Loucy (cell line): ENCODE measurements around the gene SCAND1.
"Not testable (repeated sequence)": the region's sequence is repeated elsewhere in the genome, so short reads cannot be mapped to it uniquely, and the experiment has no call there.

Experiments used
- H2AFZ ChIP-seq: fragments of 200-600 bp; sonication (generic); 2 replicates; pipeline ENCODE4 v1.6.0; 2016; ENCODE audit warnings: antibody characterized with exemption, mild to moderate bottlenecking, low read length, moderate library complexity
- H3F3A ChIP-seq: fragments of 200-600 bp; 2 replicates; pipeline ENCODE4 v1.6.0; 2016; ENCODE audit warnings: antibody characterized with exemption, low read depth, mild to moderate bottlenecking
- H3K27me3 ChIP-seq: fragments of 200-600 bp; sonication (generic); 2 replicates; pipeline ENCODE4 v1.6.1; 2014; ENCODE audit warnings: low read length, mild to moderate bottlenecking; ENCODE audit not compliant: insufficient read depth, poor library complexity, severe bottlenecking
- H3K36me3 ChIP-seq: fragments of 200-600 bp; sonication (generic); 2 replicates; pipeline ENCODE4 v1.6.1; 2016; ENCODE audit warnings: low read length; ENCODE audit not compliant: insufficient read depth
- H3K4me1 ChIP-seq: fragments of 200-600 bp; sonication (generic); 2 replicates; pipeline ENCODE4 v1.5.1; 2014; ENCODE audit warnings: low read length, mild to moderate bottlenecking; ENCODE audit not compliant: insufficient read depth, poor library complexity, severe bottlenecking
- H3K4me2 ChIP-seq: fragments of 200-600 bp; sonication (generic); 2 replicates; pipeline ENCODE4 v1.6.0; 2014; ENCODE audit warnings: antibody characterized with exemption, low read length, low read depth, mild to moderate bottlenecking; ENCODE audit not compliant: poor library complexity, severe bottlenecking
- H3K4me3 ChIP-seq: fragments of 200-600 bp; sonication (generic); 2 replicates; pipeline ENCODE4 v1.5.1; 2014; ENCODE audit warnings: low read length, mild to moderate bottlenecking, mixed read lengths; ENCODE audit not compliant: poor library complexity, severe bottlenecking
- H3K79me2 ChIP-seq: fragments of 200-600 bp; sonication (generic); 2 replicates; pipeline ENCODE4 v1.6.1; 2014; ENCODE audit warnings: low read length; ENCODE audit not compliant: insufficient read depth
- H3K9ac ChIP-seq: fragments of 200-600 bp; sonication (generic); 2 replicates; pipeline ENCODE4 v1.6.0; 2014; ENCODE audit warnings: mild to moderate bottlenecking, low read depth, low read length, moderate library complexity; ENCODE audit not compliant: poor library complexity, severe bottlenecking
- H3K9me2 ChIP-seq: fragments of 200-600 bp; sonication (generic); replicated peaks from 2 replicates; pipeline ENCODE4 v1.6.1; 2016; ENCODE audit warnings: low read depth, low read length, mixed read lengths
- H3K9me3 ChIP-seq: fragments of 200-600 bp; sonication (generic); 2 replicates; pipeline ENCODE4 v1.6.1; 2014; ENCODE audit warnings: mild to moderate bottlenecking, antibody characterized with exemption, low read length, low read depth; ENCODE audit not compliant: insufficient read depth
- H4K20me1 ChIP-seq: fragments of 200-600 bp; sonication (generic); 2 replicates; pipeline ENCODE4 v1.6.0; 2014; ENCODE audit warnings: antibody characterized with exemption, low read length, mild to moderate bottlenecking; ENCODE audit not compliant: insufficient read depth, poor library complexity, severe bottlenecking
- EZH2phosphoT487 ChIP-seq: fragments of 200-600 bp; IDR thresholded peaks from 2 replicates; pipeline ENCODE4 v1.6.1; 2018; ENCODE audit warnings: antibody characterized with exemption, mild to moderate bottlenecking, moderate library complexity, borderline replicate concordance
- TF ChIP-seq, protein P1 (sequence below): fragments of 200-600 bp; sonication (generic); conservative IDR thresholded peaks from 2 replicates; pipeline ENCODE4 v1.5.1; 2014; ENCODE audit warnings: mild to moderate bottlenecking, antibody characterized with exemption, low read length

The SCAND1 gene

DNA sequence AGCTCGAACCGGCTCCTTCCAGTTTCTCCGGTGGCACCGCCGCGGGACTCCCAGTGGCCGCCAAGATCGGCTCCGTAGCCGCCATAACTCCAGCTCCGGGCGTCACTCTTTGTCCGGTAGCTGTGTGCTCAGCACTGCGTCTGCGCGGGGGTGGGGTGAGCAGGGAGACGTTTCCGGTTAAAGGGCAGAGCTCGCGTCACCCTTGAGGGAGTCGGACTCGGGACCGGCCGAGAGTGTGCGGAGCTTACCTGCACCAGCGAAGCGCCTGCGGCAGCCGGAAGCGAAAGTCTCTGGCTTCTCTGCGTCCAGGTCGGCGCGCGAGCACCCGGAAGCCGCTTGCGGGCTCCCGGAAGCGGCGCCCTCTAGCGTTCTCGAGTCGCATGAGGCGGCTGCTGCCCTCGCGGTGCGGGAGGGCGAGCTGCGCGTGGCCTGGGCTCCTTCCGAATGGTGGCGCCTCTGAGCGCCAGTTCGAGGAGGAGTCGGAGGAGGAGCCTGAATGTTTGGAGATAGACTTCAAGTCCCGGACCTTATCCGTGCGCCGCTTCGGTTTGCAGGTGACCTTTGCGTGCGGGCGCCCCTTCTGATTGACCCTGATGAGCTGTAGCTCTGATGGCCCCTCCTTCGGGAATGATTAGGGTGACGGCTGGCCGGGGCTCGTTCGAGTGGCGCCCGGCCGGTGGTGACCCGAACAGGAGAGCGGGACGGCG, at the start of gene SCAND1:
TSS of gene SCAND1 (minus strand) at position 303 of the 707 bp plus-strand sequence. CDS start at position 85, 218 bp downstream.
- H2AFZ ChIP-seq: peak within 1 kb of the TSS; percentile 94
- H3K79me2 ChIP-seq: peaks cover 34% of the 10 kb centered on the region
- peak within 1 kb of the TSS; percentile 80 for H3K4me3 ChIP-seq
- TF ChIP-seq, protein P1, sequence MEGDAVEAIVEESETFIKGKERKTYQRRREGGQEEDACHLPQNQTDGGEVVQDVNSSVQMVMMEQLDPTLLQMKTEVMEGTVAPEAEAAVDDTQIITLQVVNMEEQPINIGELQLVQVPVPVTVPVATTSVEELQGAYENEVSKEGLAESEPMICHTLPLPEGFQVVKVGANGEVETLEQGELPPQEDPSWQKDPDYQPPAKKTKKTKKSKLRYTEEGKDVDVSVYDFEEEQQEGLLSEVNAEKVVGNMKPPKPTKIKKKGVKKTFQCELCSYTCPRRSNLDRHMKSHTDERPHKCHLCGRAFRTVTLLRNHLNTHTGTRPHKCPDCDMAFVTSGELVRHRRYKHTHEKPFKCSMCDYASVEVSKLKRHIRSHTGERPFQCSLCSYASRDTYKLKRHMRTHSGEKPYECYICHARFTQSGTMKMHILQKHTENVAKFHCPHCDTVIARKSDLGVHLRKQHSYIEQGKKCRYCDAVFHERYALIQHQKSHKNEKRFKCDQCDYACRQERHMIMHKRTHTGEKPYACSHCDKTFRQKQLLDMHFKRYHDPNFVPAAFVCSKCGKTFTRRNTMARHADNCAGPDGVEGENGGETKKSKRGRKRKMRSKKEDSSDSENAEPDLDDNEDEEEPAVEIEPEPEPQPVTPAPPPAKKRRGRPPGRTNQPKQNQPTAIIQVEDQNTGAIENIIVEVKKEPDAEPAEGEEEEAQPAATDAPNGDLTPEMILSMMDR: peak; percentile 87
- no peak for TF ChIP-seq EZH2phosphoT487
- H3F3A ChIP-seq: peaks cover 6% of the 10 kb centered on the region
- no peaks in the 10 kb centered on the region for H3K27me3 ChIP-seq
- H3K9ac ChIP-seq: peak within 1 kb of the TSS; percentile 99
- no peaks in the 10 kb centered on the region for H3K36me3 ChIP-seq
- peaks cover 18% of the 10 kb centered on the region for H4K20me1 ChIP-seq
- no peaks in the 10 kb centered on the region for H3K9me3 ChIP-seq
- H3K4me1 ChIP-seq: peaks cover 22% of the 10 kb centered on the region
- H3K9me2 ChIP-seq: no peaks in the 10 kb centered on the region
- peak within 1 kb of the TSS; percentile 97 for H3K4me2 ChIP-seq

DNA sequence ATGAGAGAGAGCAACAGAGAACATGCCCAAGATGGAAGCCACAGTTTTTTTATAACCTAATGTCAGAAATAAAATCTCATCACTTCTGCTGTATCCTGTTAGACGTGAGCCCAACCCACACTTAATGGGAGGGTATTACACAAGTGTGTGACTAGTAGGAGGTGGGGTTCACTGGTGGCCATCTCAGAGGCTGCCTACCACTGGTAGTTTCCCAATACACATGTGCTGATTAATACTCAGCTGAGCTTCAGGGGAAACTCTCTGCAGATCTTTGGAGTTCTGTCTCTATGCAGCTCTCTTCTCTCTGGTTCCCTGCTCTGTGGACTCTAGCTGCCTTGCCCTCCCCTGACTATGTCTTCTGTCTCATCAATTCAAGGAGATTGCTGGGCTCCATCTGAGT, 49.7 kb upstream of the SCAND1 start:
- Histone ChIP-seq H3K79me2 (no peaks in the 10 kb centered on the region), H3K4me3 (no peak overlapping the region), H3K9ac (no peak overlapping the region), H4K20me1 (no peaks in the 10 kb centered on the region), H3K9me2 (no peaks in the 10 kb centered on the region), H2AFZ (no peak overlapping the region), H3K9me3 (0 out of 2 replicates have a peak, but pooled peaks cover 6% of the 10 kb centered on the region), H3F3A (no peaks in the 10 kb centered on the region), H3K36me3 (no peaks in the 10 kb centered on the region), H3K4me2 (no peak overlapping the region), H3K4me1 (no peaks in the 10 kb centered on the region), H3K27me3 (no peaks in the 10 kb centered on the region)
- TF ChIP-seq, protein P1: no peak
- TF ChIP-seq EZH2phosphoT487: no peak

DNA sequence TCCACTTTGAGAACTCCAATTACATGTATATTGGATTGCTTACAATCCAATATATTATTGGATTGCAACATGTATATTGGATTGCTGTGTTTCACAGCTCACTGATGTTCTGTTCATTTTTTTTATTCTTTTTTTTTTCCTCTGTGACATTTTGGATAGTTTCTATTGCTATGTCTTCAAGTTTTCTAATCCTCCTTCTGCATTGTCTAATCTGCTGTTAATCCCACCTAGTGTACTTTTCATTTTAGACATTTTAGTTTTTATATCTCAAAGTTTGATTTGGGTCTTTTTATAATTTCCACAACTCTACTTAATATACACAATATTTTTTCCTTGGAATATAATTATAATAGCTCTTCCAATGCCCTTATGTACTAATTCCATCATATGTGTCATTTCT, 48.6 kb upstream of the SCAND1 start:
- Histone ChIP-seq H3K36me3 (no peaks in the 10 kb centered on the region), H3F3A (no peaks in the 10 kb centered on the region), H3K79me2 (no peaks in the 10 kb centered on the region), H3K9ac (no peak overlapping the region), H3K4me1 (no peaks in the 10 kb centered on the region), H3K4me2 (no peak overlapping the region), H4K20me1 (no peaks in the 10 kb centered on the region), H3K27me3 (no peaks in the 10 kb centered on the region), H3K9me2 (no peaks in the 10 kb centered on the region), H3K9me3 (0 out of 2 replicates have a peak, but pooled peaks cover 6% of the 10 kb centered on the region), H2AFZ (no peak overlapping the region), H3K4me3 (no peak overlapping the region)
- TF ChIP-seq, protein P1: no peak
- no peak for TF ChIP-seq EZH2phosphoT487

DNA sequence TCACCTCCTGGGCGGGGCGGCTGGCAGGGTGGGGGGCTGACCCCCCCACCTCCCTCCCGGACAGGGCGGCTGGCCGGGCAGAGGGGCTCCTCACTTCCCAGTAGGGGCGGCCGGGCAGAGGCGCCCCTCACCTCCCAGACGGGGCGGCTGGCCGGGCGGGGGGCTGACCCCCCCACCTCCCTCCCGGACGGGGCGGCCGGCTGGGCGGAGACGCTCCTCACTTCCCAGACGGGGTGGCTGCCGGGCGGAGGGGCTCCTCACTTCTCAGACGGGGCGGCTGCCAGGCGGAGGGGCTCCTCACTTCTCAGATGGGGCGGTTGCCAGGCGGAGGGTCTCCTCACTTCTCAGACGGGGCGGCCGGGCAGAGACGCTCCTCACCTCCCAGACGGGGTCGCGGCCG, 47.0 kb upstream of the SCAND1 start:
- not testable (repeated sequence) for H3K4me2 ChIP-seq, H3K9me2 ChIP-seq, H3K4me1 ChIP-seq, H3K9me3 ChIP-seq, H2AFZ ChIP-seq, H3K4me3 ChIP-seq, H3F3A ChIP-seq, H3K36me3 ChIP-seq, H3K79me2 ChIP-seq, H4K20me1 ChIP-seq, H3K27me3 ChIP-seq, H3K9ac ChIP-seq

DNA sequence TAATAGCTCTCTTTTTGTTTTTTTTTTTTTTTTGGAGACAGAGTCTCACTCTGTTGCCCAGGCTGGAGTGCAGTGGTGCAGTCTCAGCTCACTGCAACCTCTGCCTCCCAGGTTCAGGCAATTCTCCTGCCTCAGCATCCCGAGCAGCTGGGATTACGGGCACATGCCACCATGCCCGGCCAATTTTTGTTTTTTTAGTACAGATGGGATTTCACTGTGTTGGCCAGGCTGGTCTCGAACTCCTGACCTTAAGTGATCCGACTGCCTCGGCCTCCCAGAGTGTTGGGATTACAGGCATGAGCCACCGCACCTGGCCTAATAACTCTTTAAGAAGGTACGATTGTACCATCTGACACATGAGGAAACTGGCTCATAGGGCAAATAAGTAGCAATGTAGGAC, 42.2 kb upstream of the SCAND1 start:
- not testable (repeated sequence) for H3K9me2 ChIP-seq, H2AFZ ChIP-seq, H3K4me2 ChIP-seq, H3K27me3 ChIP-seq, H4K20me1 ChIP-seq, H3K9me3 ChIP-seq, H3K9ac ChIP-seq, H3K4me1 ChIP-seq, H3F3A ChIP-seq, H3K79me2 ChIP-seq, H3K4me3 ChIP-seq, H3K36me3 ChIP-seq
